GM19463 (cell line): ENCODE data around the gene CERS3.

Experiments used
- ATAC-seq: cut with Tn5 transposase; IDR thresholded peaks from one replicate; pipeline ENCODE4 v1.9.1; 2021; ENCODE audit warnings: mild to moderate bottlenecking, moderate library complexity; ENCODE audit not compliant: unreplicated experiment

CERS3 gene

DNA sequence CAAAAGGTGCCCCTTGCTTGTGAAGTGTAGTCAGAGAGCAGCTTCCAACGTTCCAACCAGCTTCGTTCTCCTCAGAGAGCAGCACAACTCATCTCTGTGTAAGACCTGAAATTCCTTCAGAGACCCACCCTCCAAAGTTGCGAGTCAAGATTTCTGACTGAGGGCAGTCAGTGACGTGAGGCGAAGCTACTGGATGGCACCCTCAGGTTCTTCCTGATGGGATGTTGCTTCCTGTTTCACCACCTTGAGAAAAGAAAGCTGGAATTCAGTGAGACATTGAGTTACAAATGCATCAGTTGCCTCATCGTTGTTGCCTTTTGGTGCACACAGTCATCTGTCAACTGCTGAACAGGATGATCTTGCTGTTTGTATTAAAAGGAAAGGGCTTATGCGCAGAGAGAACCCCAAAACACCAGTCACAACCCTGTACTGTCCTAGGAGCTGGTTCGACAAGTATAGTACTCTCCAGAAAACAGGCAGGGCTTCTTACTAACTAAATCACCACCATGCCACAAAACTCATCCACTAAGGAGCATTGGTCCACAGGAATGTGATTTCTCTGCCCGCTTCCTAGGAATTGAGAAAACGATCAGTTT, at the start of gene CERS3:
CERS3 (minus strand) TSS at position 118 of the 596 bp plus-strand sequence. CDS start 27,101 bp downstream, outside the sequence.
- ATAC-seq, result no peak

DNA sequence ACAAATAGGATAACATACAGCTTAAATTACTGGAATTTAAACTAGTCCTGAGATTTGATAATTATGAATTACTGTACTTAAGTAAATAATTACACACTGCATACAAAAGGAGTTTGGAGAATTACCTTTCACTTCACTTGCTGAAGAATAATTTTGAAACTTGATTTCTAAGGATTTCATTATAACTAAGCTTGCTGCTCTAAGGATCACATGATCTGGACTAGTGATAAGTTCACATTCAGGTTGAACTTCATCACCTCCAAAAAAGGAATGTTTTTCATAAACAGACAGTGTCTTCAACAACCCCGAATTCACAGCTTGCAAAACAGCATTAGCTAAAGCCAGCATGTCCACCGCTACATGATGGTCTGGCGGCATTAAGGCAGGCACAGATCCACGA, 44.8 kb upstream of the CERS3 start:
- ATAC-seq, result no peak

DNA sequence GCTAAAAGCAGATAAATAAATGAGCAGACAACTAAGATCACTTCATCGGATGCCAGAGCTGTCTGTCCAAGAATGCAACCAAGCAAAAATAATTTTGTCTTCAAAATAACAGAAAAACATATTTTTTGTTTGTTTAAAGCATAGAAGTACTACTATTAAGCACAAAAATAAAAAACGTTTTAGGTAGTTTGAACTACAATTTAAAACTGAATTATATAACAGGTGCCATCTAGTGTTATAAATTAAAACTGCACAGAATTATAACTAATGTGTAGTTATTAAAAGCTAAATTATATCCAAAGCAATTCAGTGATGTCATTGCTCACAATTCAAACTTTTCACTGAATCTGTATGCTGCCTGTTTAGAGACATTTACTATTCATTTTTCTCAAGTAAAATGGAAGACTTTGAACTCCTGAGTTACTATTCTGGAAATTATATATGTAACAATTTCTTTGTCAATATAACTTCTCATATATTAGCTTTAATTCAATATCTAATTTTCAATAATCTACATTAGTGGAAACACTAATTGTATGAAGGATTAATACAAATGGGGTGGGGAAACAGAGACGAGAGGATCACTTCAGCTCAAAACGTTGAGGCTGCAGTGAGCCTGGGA, 43.7 kb upstream of the CERS3 start:
- ATAC-seq, result no peak

DNA sequence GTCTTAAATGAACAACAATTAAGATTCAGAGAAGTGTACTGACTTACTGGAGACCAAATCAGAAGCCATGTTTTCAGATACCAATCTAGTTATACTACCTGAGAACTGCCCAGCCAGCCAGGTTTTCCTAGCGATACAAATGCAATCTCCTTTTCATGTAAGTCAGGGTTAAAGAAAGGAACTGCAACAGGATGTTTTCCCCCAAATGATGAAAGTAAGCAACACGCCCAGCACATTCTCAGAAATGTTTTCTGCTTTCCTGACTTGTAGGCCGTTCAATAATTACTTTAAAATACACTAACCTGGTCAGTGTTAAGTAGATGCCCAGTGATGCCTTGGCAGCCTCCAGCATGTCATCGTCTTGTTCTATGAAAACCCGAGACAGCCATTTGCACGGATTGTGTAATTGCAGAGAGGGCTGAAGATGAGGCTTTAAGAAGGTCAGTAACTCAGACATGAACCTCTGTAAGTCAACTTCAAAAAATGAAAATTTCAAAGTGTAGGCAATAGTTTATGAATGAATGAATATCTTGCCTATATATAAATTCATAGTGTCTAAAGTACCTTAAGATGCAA, 42.9 kb upstream of the CERS3 start:
- no peak for ATAC-seq

DNA sequence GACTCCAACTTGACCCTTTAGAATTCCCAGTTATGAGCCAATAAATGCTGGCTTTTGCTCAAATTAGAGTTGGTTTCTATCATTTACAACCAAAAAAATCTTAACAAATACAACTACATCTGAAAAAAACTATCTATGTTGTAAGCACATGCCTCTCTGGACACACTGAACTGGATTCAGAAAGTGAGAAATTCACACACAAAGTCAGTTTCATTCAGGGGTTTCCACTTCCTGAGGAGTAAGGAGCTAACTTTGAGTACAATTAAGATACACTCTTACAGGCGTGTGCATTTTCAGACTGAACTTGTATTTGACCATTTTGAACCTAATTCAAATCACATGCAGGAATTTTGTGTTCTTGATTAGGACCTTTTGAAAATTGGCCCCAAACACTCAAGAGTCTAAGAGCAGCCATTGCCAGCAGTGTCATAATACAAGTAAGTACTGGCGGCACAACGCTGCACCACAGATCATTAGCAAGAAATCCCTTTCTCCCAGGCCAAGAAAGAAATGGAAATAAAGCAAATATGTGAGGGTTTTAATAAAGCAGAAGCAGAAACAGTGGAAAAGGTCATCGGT, 42.1 kb upstream of the CERS3 start:
- ATAC-seq, result peak; percentile 53

DNA sequence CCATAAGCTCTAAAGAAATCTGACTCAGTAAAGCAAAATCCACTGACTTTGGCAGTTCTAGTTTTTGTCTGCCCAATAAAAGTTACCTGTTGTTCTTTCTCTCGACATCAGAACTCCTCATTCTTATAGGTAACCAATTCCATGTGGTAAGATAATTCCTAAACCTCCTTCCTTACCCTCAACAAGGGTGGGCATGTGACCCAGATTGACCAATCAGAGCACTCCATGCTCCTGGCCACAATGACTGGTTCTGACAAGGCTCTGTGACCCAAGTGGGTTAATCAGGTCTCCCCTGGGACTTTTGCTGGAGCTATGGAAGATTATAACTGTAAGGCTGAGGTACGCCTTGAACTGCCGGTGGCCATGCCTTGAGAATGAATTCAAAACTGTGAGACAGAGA, 41.5 kb upstream of the CERS3 start:
- no peak for ATAC-seq

DNA sequence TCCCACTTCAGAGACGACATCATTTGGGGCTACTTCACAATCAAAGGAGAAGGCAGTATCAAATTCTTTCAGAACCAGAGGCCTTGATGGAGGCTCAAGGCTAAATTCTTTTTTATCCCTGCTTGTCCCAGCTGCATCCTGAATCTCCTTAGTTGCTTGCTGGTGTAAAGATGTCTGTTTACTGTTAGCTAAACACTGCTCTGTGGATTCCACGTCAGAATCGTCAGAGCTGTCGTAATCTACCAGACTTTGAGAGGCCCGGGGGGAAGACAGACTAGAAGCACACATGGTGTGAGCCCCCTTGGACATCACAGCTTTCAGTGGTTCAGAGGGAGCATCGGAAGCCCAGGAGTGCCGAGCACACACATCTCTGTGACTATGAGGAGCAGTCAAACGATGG, 40.6 kb upstream of the CERS3 start:
- no peak for ATAC-seq

DNA sequence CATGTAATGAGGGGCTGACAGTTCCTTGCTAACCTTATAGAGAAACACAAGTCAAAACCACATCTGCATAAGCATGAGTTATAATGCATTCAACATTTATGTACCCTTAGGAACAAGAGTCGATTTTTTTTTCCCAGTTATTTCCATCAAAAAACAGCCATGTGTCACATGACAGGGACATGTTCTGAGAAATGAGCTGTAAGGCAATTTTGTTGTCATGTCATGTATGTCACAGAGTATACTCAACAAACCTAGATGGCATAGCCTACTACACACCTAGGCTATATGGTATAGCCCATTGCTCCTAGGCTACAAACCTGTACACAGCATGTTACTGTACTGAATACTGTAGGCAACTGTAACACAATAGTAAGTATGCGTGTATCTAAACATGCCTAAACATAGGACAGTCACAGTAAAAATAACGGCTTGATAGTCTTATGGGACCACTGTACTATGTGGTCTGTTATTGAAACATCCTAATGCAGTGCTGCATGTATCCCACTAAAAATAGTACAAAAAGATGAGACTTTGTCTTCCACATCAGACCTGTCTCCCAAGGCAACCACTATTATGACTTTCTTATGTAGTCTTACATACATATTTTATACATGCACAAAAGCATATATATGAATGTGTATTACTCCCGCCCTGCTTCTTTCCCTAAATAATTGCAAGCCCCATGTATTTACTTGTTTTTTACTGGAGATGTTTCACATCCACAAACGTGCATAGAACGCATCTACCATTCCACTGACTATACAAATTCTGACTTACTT, 38.3 kb upstream of the CERS3 start:
- no peak for ATAC-seq

DNA sequence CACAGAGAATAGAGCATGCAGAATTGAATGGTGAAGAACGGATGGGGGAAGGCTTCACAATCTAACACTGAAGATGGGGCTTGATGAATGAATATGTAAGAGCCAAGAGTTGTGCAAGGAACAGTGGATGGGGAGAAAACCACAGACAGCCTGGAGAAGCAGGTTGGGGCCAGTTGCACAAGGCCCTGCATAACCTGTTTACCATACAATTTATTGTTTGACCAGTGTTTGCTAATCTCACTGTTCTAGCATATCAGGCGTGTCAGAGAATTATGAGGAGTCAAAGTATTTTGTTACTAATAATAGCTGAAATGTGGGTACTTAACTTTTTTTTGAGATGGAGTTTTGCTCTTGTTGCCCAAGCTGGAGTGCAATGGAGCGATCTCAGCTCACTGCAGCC, 36.8 kb upstream of the CERS3 start:
- no peak for ATAC-seq

DNA sequence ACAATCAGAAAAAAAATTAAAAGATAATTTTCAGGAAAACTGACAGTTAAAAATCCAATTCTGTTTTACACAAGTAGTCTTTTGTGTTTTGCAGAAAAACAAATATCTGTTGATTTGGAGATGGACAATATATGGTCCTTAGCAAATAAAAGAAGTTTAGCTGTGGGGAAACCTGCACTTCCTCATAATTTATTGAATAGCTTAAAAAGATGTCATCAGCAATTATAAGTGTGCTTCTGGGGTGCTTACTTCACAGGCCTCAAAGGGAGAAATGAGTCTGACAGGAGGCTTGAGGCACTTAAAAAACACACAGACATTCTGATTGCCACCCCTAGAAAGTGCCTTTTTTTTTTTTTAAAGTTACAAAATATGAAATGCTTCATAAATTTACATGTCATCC, 31.6 kb upstream of the CERS3 start:
- ATAC-seq, result no peak

DNA sequence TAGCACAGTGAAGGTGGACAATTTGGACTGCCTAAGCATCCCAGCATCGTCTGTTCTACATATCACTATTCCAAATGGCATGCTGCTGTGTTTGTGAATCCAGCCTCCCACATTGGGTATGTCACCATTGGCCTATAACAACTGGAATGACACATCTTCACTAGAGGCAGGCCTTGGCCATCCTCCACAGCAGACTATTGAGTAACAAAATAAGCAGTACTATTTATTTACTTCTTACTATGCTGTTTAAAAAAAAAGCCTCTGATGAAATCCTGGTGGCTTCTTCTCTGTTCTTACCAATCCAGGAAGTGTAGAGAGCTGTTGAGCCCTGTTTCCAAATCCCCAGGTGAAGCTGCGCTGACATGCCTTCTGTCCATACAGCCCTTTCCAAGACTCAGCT, 30.6 kb upstream of the CERS3 start:
- ATAC-seq, result no peak

DNA sequence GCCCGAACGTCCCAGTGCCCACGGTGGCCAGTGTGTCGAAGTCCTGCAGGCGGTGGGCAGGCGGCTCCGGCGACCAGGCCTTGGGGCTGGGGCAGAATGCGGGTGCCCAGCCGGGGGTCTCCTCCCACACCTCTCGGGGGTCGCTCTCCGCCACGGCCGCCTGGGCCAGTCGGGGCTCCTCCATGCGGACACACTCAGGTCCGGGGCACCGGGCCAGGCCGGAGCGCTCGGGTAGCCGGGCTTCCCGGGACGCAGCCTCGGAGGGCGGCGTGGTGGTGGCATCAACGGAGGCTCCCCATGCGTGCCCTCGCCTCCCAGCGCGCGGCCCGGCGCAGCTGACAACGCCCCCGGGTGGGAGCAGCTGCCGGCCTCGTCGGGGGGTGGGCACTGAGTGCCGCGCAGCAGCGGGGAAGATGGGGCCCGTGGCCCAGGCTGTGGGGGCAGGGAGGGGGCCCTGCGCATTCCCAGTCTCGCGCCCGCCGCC, 30.1 kb upstream of the CERS3 start:
- ATAC-seq, result no peak

DNA sequence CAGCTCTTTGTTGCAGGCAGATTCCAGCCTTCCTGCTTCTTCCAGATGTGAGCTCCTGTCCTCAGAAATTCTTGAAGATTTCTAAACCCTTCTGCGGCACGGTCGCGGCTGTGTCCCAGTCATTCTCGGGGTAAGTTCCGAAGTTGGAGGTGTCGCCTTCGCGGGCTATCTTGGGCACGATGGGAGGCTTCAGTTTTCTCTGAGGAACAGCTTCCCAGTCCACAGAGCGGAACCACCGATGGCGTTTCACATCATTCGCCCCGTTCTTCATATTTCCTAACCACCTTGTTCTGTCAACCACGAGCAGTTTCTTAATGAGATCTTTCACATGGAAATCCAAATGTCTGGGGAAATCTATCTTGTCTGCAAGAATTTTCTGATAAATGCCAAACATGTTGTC, 24.7 kb upstream of the CERS3 start:
- no peak for ATAC-seq

DNA sequence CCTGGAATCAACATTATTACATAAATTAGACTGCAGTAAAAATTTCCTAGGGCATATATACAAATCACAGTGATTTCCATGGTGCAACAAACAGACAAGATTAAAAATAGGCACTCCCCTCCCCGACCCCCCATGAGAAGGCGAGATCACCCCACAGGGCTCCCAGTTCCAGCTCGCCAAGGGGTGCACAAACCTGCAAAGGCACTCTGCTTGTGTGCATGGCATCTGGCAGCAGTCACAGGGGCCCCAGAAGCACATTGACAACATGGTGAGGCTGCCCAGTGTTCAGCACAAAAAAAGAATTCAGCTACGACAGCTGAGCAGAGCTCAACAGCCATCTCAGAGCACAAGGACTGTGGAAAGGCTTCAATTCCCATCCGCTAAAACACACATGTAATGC, 19.2 kb upstream of the CERS3 start:
- no peak for ATAC-seq

DNA sequence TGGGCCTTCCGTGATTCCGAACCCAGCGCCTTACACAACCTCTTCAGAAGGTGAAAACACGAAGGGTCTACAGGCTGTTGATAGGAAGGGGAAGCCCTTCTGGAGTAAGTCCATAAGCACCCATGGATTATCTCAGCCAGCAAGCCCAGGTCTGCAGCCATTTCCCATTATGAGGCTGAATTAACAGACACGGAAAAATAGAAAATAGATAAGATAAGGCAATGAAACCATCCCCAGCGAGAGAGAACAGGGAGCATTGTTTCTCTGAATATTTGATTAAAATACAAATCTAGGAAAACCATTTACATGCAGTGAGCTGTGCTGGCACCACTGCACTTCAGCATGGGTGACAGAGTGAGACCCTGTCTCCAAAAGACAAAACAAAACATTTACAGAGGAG, 16.2 kb upstream of the CERS3 start:
- no peak for ATAC-seq

DNA sequence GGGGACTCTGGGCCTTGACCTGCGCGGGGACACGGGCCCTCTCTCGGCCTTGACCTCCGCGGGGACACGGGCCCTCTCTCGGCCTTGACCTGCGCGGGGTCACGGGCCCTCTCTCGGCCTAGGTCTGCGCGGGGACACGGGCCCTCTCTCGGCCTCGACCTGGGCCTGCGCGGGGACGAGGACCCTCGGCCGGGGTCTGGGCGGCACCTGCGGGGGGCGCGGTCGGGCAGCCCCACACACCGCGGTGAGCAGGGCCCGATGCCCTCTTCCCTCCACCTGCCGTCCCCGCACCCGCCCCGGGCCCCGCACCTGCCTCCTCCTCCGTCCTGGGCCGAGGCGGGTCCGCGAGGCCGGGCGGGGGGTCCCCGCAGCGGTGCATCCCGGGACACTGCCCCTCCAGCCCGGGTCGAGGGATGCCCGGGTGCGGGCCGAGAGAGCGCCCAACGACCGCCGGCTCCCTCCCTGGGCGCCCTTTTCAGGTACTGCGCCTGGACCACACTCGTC, 15.6 kb upstream of the CERS3 start:
- ATAC-seq, result no peak

DNA sequence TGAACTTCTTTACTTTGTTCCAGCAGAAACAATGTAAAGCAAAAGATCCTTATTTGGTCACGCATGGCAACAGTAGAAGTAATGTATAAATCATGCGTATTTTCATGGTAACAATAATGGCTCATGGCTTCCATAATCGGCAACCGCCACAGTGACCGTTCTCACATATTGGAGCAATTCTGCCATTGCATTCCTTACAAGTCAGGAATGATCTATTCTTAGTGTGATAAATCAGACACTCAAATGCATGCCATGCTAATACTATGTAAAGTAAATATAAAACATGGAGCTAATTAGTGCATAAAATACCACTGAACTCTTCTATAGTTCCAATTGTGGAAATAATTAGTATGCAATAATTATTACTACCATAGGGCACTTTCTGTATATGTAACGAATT, 13.5 kb upstream of the CERS3 start:
- ATAC-seq, result no peak

DNA sequence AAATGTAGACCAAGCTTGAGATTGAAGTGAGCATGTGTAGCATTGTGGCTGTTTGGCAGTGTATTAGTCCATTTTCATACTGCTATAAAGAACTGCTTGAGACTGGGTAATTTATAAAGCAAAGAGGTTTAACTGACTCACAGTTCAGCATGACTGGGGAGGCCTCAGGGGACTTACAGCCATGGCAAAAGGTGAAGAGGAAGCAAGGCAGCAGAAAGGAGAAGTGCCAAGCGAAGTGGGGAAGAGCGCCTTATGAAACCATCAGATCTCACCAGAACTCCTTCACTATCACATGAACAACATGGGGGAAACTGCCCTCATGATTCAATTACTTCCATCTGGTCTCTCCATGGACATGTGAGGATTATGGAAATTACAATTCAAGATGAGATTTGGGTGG, 8.6 kb upstream of the CERS3 start:
- ATAC-seq, result peak; percentile 56

DNA sequence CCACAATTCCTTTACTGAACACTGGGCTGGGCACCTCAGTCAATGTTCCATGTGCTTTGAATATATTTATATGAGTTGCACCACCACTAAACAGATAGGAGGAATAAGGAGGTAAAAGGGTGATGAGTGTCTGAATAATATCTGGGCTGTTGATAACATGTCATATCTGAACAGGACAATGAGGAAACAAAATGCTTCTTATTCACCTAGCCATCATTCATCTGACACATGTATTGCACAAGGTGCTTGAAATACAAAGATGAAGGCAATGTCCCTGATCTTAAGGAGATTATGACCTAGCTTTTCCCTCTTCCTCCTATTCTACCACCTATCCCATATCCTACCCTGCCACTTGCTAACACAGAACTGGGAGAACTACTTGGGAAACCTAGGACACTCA, 8.0 kb upstream of the CERS3 start:
- ATAC-seq, result no peak

DNA sequence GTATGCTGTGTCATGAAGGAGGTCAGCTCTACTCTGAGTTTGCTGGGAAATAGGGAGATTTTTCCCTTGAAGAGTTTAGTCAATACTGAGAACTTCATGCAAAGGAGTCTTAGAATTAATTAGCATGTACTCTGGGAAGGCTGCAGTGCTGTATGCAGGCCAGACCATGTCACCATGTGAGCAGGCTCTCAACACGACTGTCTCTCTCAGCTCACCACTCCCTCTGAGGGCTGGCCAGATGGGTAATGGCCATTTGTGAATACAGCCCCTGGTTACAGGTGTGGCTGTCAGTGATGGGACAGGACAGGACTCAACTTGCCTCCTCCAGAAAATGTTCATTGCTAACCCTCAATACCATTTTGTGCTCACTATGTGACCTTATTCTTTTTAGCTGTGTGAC, 5.1 kb upstream of the CERS3 start:
- no peak for ATAC-seq

DNA sequence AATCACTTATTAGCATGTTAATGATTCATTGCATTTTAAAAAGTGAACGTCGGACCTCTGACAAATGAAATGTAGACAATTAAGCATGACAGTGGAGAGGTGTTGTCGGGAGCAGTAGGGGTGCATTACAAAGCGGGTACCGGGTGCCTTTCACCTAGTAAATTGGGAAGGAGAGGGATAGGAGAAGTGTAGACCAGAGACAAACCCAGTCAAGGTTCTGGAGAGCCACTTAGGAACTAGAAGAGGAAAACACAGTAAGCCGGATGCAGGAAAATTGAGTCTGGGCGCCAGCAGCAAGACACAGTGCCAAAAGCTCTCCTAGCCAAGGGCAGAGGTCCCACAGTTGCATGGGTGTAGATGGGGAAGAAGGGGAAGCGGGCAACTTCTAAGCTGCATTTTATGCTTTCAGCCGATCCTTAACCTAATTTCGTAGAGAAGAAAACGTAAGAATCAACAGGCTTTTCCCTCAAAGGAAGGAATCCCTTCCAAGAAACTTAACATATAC, 3.1 kb upstream of the CERS3 start:
- ATAC-seq, result no peak
